ENCODE measurements around the gene POLR3H.

DNA sequence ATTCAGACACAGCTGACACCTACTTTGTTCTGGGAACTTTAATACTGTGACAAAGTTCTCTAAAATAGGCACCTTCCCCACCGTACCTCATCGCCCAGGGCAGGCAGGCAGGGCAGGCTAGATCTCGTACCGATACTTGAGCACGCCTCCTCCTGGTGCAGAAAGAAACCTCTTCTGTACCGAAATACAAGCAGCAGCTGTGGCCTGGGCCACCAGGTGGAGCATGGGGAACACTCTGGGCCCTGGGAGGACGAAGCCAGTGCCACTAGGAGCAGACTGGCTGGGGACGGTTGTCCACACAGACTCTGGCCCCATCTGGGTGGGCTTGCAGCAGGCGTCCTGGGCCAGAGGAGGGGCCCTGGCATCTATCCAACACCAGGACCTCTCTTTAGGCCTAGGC, 32.6 kb upstream of the POLR3H start:
- peak; percentile 28 to 60 (median 53) for TF ChIP-seq CTCF (IDR thresholded peaks at IDR 0.05)
- TF ChIP-seq POLR2A (IDR thresholded peaks at IDR 0.05; ENCODE audit: low read depth), result no peak
